ENCODE results near the gene TCF15.

Gene TCF15

DNA sequence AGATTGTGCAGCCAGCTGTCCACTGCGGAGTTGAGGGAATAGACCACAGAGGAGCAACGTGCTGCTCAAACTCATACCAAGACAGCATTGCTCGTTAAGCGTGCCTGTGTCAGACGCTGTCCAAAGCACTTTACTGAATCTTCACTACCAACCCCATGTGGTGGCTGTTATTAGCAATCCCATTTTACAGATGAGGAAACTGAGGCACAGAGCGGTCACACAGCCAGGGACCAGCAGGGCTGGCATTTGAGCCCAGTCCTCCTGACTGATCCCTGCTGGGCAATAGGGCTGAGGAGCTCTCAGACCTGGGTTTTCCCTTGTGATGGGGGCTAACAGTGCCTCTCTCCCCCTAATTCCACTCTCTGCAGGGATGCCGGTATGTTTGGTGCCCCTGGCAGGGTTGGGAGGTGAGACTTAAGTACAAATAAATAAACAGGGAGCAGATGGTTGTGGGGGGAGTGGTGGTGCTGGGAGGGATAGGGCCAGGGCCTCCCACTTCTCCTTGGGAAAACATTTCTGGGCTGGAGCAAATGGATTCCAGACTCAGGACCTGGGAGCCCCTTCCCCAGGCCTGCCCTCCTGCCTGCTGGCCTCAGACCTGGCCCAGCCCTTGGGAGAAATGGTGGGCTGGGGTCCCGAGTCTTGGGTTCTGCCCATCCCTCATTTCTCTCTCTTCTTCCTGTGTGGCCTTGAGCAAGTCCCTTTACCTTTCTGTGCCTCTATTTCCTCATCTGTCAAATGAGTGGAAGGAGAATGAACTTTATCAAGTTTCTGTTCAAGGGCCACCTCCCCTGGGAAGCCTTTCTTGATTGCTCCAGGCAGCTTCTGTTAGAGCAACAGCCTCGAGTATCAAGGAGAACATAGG is 25.2 kb upstream of the TCF15 start:
- Histone ChIP-seq H3K36me3 (ENCODE audit: insufficient read depth, low read length) (no peaks in the 10 kb centered on the region), H3K9me3 (ENCODE audit: insufficient read depth, low read length, severe bottlenecking) (no peaks in the 10 kb centered on the region), H3K27me3 (ENCODE audit: insufficient read depth, low read length, poor library complexity) (peaks cover 31% of the 10 kb centered on the region), H4K20me1 (ENCODE audit: insufficient read depth, low read length) (peaks cover 3% of the 10 kb centered on the region), H3K4me3 (ENCODE audit: low read depth in 1 of 2, low read length in 2 of 2) (no peak overlapping the region), H3K9ac (ENCODE audit: low read depth, low read length) (no peak overlapping the region), H3K4me2 (ENCODE audit: insufficient read depth, low read length) (no peak overlapping the region), H3K4me1 (ENCODE audit: insufficient read depth, low read length) (no peaks in the 10 kb centered on the region), H2AFZ (ENCODE audit: low read depth, low read length) (no peak overlapping the region), H3K27ac (ENCODE audit: low read length) (no peak overlapping the region), H3K79me2 (ENCODE audit: insufficient read depth, low read length) (no peaks in the 10 kb centered on the region)
- TF ChIP-seq EZH2 (IDR thresholded peaks at IDR 0.05; ENCODE audit: borderline replicate concordance, low read depth, low read length, severe bottlenecking) (no peak), CTCF (IDR thresholded peaks at IDR 0.05; ENCODE audit: borderline replicate concordance, extremely low read depth, low read length, poor library complexity, severe bottlenecking) (no peak)
- DNase-seq (no peak), ATAC-seq (ENCODE audit: insufficient read depth, low read depth) (no peak)

- H3K4me2 ChIP-seq (ENCODE audit: insufficient read depth, low read length): no peak overlapping the region
- H4K20me1 ChIP-seq (ENCODE audit: insufficient read depth, low read length): no peaks in the 10 kb centered on the region; the same call in none of the 2 replicates
- H2AFZ ChIP-seq (ENCODE audit: low read depth, low read length): no peak overlapping the region
- H3K4me1 ChIP-seq (ENCODE audit: insufficient read depth, low read length): no peaks in the 10 kb centered on the region
- no peaks in the 10 kb centered on the region for H3K9me3 ChIP-seq (ENCODE audit: insufficient read depth, low read length, severe bottlenecking)
- H3K4me3 ChIP-seq (ENCODE audit: low read depth in 1 of 2, low read length in 2 of 2): no peak overlapping the region
- no peaks in the 10 kb centered on the region for H3K79me2 ChIP-seq (ENCODE audit: insufficient read depth, low read length)
- no peak for TF ChIP-seq CTCF (IDR thresholded peaks at IDR 0.05; ENCODE audit: borderline replicate concordance, extremely low read depth, low read length, poor library complexity, severe bottlenecking)
- no peak for TF ChIP-seq EZH2 (IDR thresholded peaks at IDR 0.05; ENCODE audit: borderline replicate concordance, low read depth, low read length, severe bottlenecking)
- H3K9ac ChIP-seq (ENCODE audit: low read depth, low read length): no peak overlapping the region
- H3K27me3 ChIP-seq (ENCODE audit: insufficient read depth, low read length, poor library complexity): peaks cover 31% of the 10 kb centered on the region
- no peak overlapping the region for H3K27ac ChIP-seq (ENCODE audit: low read length)
- DNase-seq: no peak
- H3K36me3 ChIP-seq (ENCODE audit: insufficient read depth, low read length): no peaks in the 10 kb centered on the region
- no peak for ATAC-seq (ENCODE audit: insufficient read depth, low read depth)
These were observed 24.2 kb upstream of the TCF15 start for GRCh38 chr20:634148-634925.

- no peak for ATAC-seq (ENCODE audit: insufficient read depth, low read depth)
These were observed 21.0 kb upstream of the TCF15 start for GRCh38 chr20:631101-631500.

More at GRCh38 chr20:631101-631500, 21.0 kb upstream of the TCF15 start:
- Histone ChIP-seq H4K20me1 (ENCODE audit: insufficient read depth, low read length) (no peaks in the 10 kb centered on the region; the same call in none of the 2 replicates), H3K36me3 (ENCODE audit: insufficient read depth, low read length) (no peaks in the 10 kb centered on the region), H3K27ac (ENCODE audit: low read length) (no peak overlapping the region), H3K9me3 (ENCODE audit: insufficient read depth, low read length, severe bottlenecking) (no peaks in the 10 kb centered on the region), H3K27me3 (ENCODE audit: insufficient read depth, low read length, poor library complexity) (peaks cover 25% of the 10 kb centered on the region), H3K4me3 (ENCODE audit: low read depth in 1 of 2, low read length in 2 of 2) (no peak overlapping the region), H3K9ac (ENCODE audit: low read depth, low read length) (no peak overlapping the region), H3K4me1 (ENCODE audit: insufficient read depth, low read length) (no peaks in the 10 kb centered on the region), H3K79me2 (ENCODE audit: insufficient read depth, low read length) (no peaks in the 10 kb centered on the region), H2AFZ (ENCODE audit: low read depth, low read length) (no peak overlapping the region), H3K4me2 (ENCODE audit: insufficient read depth, low read length) (no peak overlapping the region)
- no peak for TF ChIP-seq EZH2 (IDR thresholded peaks at IDR 0.05; ENCODE audit: borderline replicate concordance, low read depth, low read length, severe bottlenecking)
- TF ChIP-seq CTCF (IDR thresholded peaks at IDR 0.05; ENCODE audit: borderline replicate concordance, extremely low read depth, low read length, poor library complexity, severe bottlenecking): no peak
- no peak for DNase-seq

Measured in DND-41 (cell line).